ENCODE data around the gene PDE6B.

DNA sequence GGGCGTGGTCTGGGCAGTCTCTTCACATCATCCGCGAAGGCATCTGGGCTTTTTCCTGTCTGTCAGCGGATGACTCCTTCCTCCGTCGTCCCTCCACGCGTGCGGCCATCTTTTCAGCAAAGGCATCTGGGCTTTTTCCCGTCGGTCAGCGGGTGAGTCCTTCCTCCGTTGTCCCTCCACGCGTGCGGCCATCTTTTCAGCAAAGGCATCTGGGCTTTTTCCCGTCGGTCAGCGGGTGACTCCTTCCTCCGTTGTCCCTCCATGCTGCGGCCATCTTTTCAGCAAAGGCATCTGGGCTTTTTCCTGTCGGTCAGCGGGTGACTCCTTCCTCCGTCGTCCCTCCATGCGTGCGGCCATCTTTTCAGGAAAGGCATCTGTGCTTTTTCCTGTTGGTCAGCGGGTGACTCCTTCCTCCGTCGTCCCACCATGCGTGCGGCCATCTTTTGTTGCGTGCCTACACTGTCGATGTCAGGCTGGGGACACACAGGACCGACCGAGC, 37.0 kb upstream of the PDE6B start:
- TF ChIP-seq, protein P1, sequence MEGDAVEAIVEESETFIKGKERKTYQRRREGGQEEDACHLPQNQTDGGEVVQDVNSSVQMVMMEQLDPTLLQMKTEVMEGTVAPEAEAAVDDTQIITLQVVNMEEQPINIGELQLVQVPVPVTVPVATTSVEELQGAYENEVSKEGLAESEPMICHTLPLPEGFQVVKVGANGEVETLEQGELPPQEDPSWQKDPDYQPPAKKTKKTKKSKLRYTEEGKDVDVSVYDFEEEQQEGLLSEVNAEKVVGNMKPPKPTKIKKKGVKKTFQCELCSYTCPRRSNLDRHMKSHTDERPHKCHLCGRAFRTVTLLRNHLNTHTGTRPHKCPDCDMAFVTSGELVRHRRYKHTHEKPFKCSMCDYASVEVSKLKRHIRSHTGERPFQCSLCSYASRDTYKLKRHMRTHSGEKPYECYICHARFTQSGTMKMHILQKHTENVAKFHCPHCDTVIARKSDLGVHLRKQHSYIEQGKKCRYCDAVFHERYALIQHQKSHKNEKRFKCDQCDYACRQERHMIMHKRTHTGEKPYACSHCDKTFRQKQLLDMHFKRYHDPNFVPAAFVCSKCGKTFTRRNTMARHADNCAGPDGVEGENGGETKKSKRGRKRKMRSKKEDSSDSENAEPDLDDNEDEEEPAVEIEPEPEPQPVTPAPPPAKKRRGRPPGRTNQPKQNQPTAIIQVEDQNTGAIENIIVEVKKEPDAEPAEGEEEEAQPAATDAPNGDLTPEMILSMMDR (IDR thresholded peaks at IDR 0.05), result no peak
- TF ChIP-seq POLR2A (IDR thresholded peaks at IDR 0.05), result no peak

Data from ovary (tissue), 3 donors.